ENCODE results near the gene NF1.

GRCh38 chr17:31195305-31195704 is 100.5 kb downstream of the NF1 start:
- TF ChIP-seq CTCF (IDR thresholded peaks at IDR 0.05) (no peak), E2F5 (CRISPR knock-in tag; IDR thresholded peaks at IDR 0.05) (no peak)
